H1 (cell line): ENCODE measurements around the gene RNF166. TPM values are rescaled to one million over a fixed set of nuclear protein-coding genes. Genes with fewer than 3 reads are reported as not detected.

Experiments
- CTCF ChIA-PET: fragments of 300-600 bp; sonication (Branson Sonifier 250); formaldehyde crosslinking; loops from one replicate; lab custom pipeline; 2021; ENCODE audit not compliant: partially characterized antibody; lab: Charles Lee
- POLR2A ChIA-PET: fragments of 300-600 bp; sonication (Branson Sonifier 250); formaldehyde crosslinking; loops from one replicate; lab custom pipeline; 2021; ENCODE audit warnings: inconsistent platforms; ENCODE audit not compliant: partially characterized antibody; lab: Charles Lee
- DNase-seq, 2 experiments: peaks; one replicate each; pipeline versions ENCODE4 v3.0.0 to v3.0.0-alpha.2; 2010 to 2022; ENCODE audit warnings: low spot score in 2 of 2, low read depth in 1 of 2, mixed read lengths in 1 of 2
- FAIRE-seq: peaks from 2 replicates; lab custom pipeline; 2011; peaks lifted over from hg19 to GRCh38; lab: Jason Lieb, UNC
- H2AFZ ChIP-seq: 2 replicates; pipeline ENCODE4 v1.8.1; 2012; ENCODE audit warnings: low read length, inconsistent platforms
- H2AK5ac ChIP-seq: 2 replicates; pipeline ENCODE4 v1.6.1; 2013; ENCODE audit warnings: low read depth, low read length
- H2BK120ac ChIP-seq: replicated peaks from 2 replicates; pipeline ENCODE3; 2013; ENCODE audit warnings: low read depth, low read length, inconsistent platforms
- H2BK12ac ChIP-seq: 2 replicates; pipeline ENCODE4 v1.6.1; 2013; ENCODE audit warnings: low read depth, low read length
- H2BK15ac ChIP-seq: 2 replicates; pipeline ENCODE4 v1.6.1; 2013; ENCODE audit warnings: low read length
- H2BK20ac ChIP-seq: 2 replicates; pipeline ENCODE4 v1.6.1; 2013; ENCODE audit warnings: low read length
- H2BK5ac ChIP-seq: 2 replicates; pipeline ENCODE4 v1.6.1; 2013; ENCODE audit warnings: low read depth, low read length
- H3K14ac ChIP-seq: 2 replicates; pipeline ENCODE4 v1.6.1; 2013; ENCODE audit warnings: inconsistent platforms; ENCODE audit not compliant: insufficient read length
- H3K18ac ChIP-seq: 2 replicates; pipeline ENCODE4 v1.6.1; 2013; ENCODE audit warnings: low read length; ENCODE audit errors: extremely low read depth
- H3K23ac ChIP-seq: 2 replicates; pipeline ENCODE4 v1.6.1; 2013; ENCODE audit warnings: inconsistent platforms; ENCODE audit not compliant: insufficient read length
- H3K23me2 ChIP-seq: 2 replicates; pipeline ENCODE4 v1.6.1; 2013; ENCODE audit warnings: low read depth, low read length
- H3K27ac ChIP-seq: 2 replicates; pipeline ENCODE4 v1.6.1; 2011; ENCODE audit warnings: low read depth, low read length, inconsistent platforms
- H3K27me3 ChIP-seq, 4 experiments: replicated peaks in 1 of 4; 1 replicate in 1 of 4; 2 replicates in 3 of 4; pipeline versions ENCODE4 v1.6.1 to v1.8.1; 2011 to 2013; ENCODE audit warnings: low read length in 3 of 4, mild to moderate bottlenecking in 3 of 4, inconsistent platforms in 2 of 4, mixed read lengths in 2 of 4, moderate library complexity in 1 of 4; ENCODE audit not compliant: control insufficient read depth in 3 of 4, insufficient read depth in 3 of 4; ENCODE audit errors: extremely low read depth in 1 of 4
- H3K36me3 ChIP-seq, 4 experiments: 2 replicates each; pipeline versions ENCODE4 v1.6.1 to v1.8.1; 2011 to 2013; ENCODE audit warnings: mild to moderate bottlenecking in 4 of 4, low read length in 3 of 4, moderate library complexity in 2 of 4, control low read depth in 1 of 4, inconsistent platforms in 1 of 4; ENCODE audit not compliant: insufficient read depth in 4 of 4, control insufficient read depth in 2 of 4
- H3K4ac ChIP-seq: replicated peaks from 2 replicates; pipeline ENCODE3; 2013; ENCODE audit warnings: low read length, low read depth, mixed read lengths, inconsistent platforms; ENCODE audit not compliant: insufficient read length
- H3K4me1 ChIP-seq, 4 experiments: replicated peaks in 1 of 4; 1 replicate in 1 of 4; 2 replicates in 3 of 4; pipeline versions ENCODE4 v1.6.1 to v1.8.1; 2011 to 2013; ENCODE audit warnings: low read length in 3 of 4, inconsistent platforms in 2 of 4, mixed read lengths in 1 of 4; ENCODE audit not compliant: insufficient read depth in 4 of 4, control insufficient read depth in 3 of 4
- H3K4me2 ChIP-seq, 2 experiments: 2 replicates each; pipeline versions ENCODE4 v1.6.1 to v1.8.1; 2011 to 2013; ENCODE audit warnings: low read depth in 2 of 2, low read length in 2 of 2, control low read depth in 1 of 2, inconsistent platforms in 1 of 2, mild to moderate bottlenecking in 1 of 2; ENCODE audit not compliant: insufficient read depth in 1 of 2
- H3K4me3 ChIP-seq, 4 experiments: fragments of 200-600, 300-600 bp in 1 of 4; sonication (generic), shearing (Covaris generic), sonication (Bioruptor Twin) in 1 of 4; 2 replicates each; pipeline versions ENCODE4 v1.5.1 to v1.8.1; 2011 to 2016; ENCODE audit warnings: low read length in 4 of 4, low read depth in 3 of 4, control low read depth in 2 of 4, inconsistent platforms in 2 of 4, mild to moderate bottlenecking in 2 of 4, mixed read lengths in 1 of 4, moderate library complexity in 1 of 4; ENCODE audit not compliant: insufficient read depth in 2 of 4; ENCODE audit errors: extremely low read depth in 1 of 4
- H3K56ac ChIP-seq: replicated peaks from 2 replicates; pipeline ENCODE3; 2013; ENCODE audit warnings: low read depth, mild to moderate bottlenecking, mixed read lengths, low read length, inconsistent platforms; ENCODE audit not compliant: insufficient read length
- H3K79me1 ChIP-seq: 2 replicates; pipeline ENCODE4 v1.6.1; 2013; ENCODE audit warnings: low read depth, low read length, control low read depth
- H3K79me2 ChIP-seq, 2 experiments: 2 replicates each; pipeline versions ENCODE4 v1.6.1 to v1.8.1; 2012 to 2013; ENCODE audit warnings: low read length in 2 of 2, mild to moderate bottlenecking in 2 of 2, inconsistent platforms in 1 of 2; ENCODE audit not compliant: insufficient read depth in 2 of 2, control insufficient read depth in 1 of 2
- H3K9ac ChIP-seq, 4 experiments: replicated peaks in 1 of 4; 1 replicate in 1 of 4; 2 replicates in 3 of 4; pipeline versions ENCODE4 v1.6.1 to v1.8.1; 2011 to 2013; ENCODE audit warnings: low read depth in 3 of 4, low read length in 3 of 4, control low read depth in 2 of 4, mild to moderate bottlenecking in 2 of 4, moderate library complexity in 2 of 4, inconsistent platforms in 1 of 4; ENCODE audit errors: extremely low read depth in 1 of 4
- H3K9me3 ChIP-seq, 2 experiments: 2 replicates each; pipeline versions ENCODE4 v1.6.1 to v1.8.1; 2012 to 2013; ENCODE audit warnings: mild to moderate bottlenecking in 2 of 2, moderate library complexity in 2 of 2, control low read depth in 1 of 2, inconsistent platforms in 1 of 2, low read depth in 1 of 2, low read length in 1 of 2, mixed read lengths in 1 of 2; ENCODE audit not compliant: insufficient read depth in 2 of 2
- H4K20me1 ChIP-seq, 2 experiments: replicated peaks in 1 of 2; 2 replicates each; pipeline versions ENCODE3 to v1.8.1; 2011 to 2013; ENCODE audit warnings: inconsistent platforms in 2 of 2, low read length in 2 of 2, mild to moderate bottlenecking in 1 of 2; ENCODE audit not compliant: insufficient read depth in 2 of 2, control insufficient read depth in 1 of 2
- H4K5ac ChIP-seq: 2 replicates; pipeline ENCODE4 v1.6.1; 2013; ENCODE audit warnings: low read length, low read depth, mixed read lengths, inconsistent platforms; ENCODE audit not compliant: insufficient read length
- H4K8ac ChIP-seq: 2 replicates; pipeline ENCODE4 v1.8.0; 2013; ENCODE audit warnings: mild to moderate bottlenecking, moderate library complexity, low read length, inconsistent platforms; ENCODE audit not compliant: insufficient read depth; ENCODE audit errors: extremely low read depth
- H4K91ac ChIP-seq: replicated peaks from 2 replicates; pipeline ENCODE3; 2013; ENCODE audit warnings: low read length, mixed read lengths, inconsistent platforms; ENCODE audit not compliant: insufficient read length
- ATF3 ChIP-seq: IDR thresholded peaks from 2 replicates; pipeline ENCODE4 v1.6.1; 2011; ENCODE audit warnings: low read depth, mild to moderate bottlenecking, low read length; ENCODE audit not compliant: insufficient read depth
- CTBP2 ChIP-seq: IDR thresholded peaks from 2 replicates; pipeline ENCODE4 v1.7.0; 2011; ENCODE audit warnings: borderline replicate concordance, mild to moderate bottlenecking, moderate library complexity, mixed read lengths, low read length; ENCODE audit not compliant: insufficient read depth, insufficient read length
- GTF2F1 ChIP-seq: IDR thresholded peaks from 2 replicates; pipeline ENCODE4 v1.6.1; 2012; ENCODE audit warnings: low read depth, low read length, improper control_type of control experiment, borderline replicate concordance
- JUND ChIP-seq: IDR thresholded peaks from 2 replicates; pipeline ENCODE4 v1.6.1; 2011; ENCODE audit warnings: mild to moderate bottlenecking, improper control_type of control experiment, low read length
- MAX ChIP-seq: IDR thresholded peaks from 2 replicates; pipeline ENCODE4 v1.6.1; 2012; ENCODE audit warnings: inconsistent platforms
- NANOG ChIP-seq: IDR thresholded peaks from 2 replicates; pipeline ENCODE4 v1.6.1; 2011; ENCODE audit warnings: low read length, low read depth, mild to moderate bottlenecking, inconsistent platforms; ENCODE audit not compliant: insufficient read depth, poor library complexity, severe bottlenecking
- POLR2A ChIP-seq, 2 experiments: IDR thresholded peaks; 1 replicate in 1 of 2; 2 replicates in 1 of 2; pipeline ENCODE4 v1.6.1; 2011; ENCODE audit warnings: low read depth in 2 of 2, low read length in 2 of 2, mild to moderate bottlenecking in 2 of 2; ENCODE audit errors: control extremely low read depth in 1 of 2
- POLR2AphosphoS5 ChIP-seq: IDR thresholded peaks from 2 replicates; pipeline ENCODE4 v1.6.1; 2011; ENCODE audit warnings: low read depth, low read length
- RFX5 ChIP-seq: IDR thresholded peaks from 2 replicates; pipeline ENCODE4 v1.6.1; 2011; ENCODE audit warnings: low read depth, low read length, improper control_type of control experiment, borderline replicate concordance
- SIN3A ChIP-seq, 2 experiments: IDR thresholded peaks in 1 of 2; conservative IDR thresholded peaks in 1 of 2; 2 replicates each; pipeline ENCODE4 v1.6.1; 2011 to 2012; ENCODE audit warnings: low read length in 2 of 2, improper control_type of control experiment in 1 of 2, low read depth in 1 of 2, mild to moderate bottlenecking in 1 of 2
- SIX5 ChIP-seq: IDR thresholded peaks from 2 replicates; pipeline ENCODE4 v1.6.1; 2011; ENCODE audit warnings: mild to moderate bottlenecking, low read depth, low read length
- SP1 ChIP-seq: IDR thresholded peaks from 2 replicates; pipeline ENCODE4 v1.6.1; 2011; ENCODE audit warnings: low read depth, low read length
- SRF ChIP-seq: IDR thresholded peaks from 2 replicates; pipeline ENCODE4 v1.6.1; 2011; ENCODE audit warnings: mild to moderate bottlenecking, low read depth, low read length, moderate library complexity
- TAF1 ChIP-seq: IDR thresholded peaks from 2 replicates; pipeline ENCODE4 v1.6.1; 2011; ENCODE audit warnings: mild to moderate bottlenecking, low read depth, low read length
- WGBS, 2 experiments: shearing (Covaris generic) in 1 of 2; methylation state at CpG; one replicate each; pipeline versions ENCODE4 v1.1.6 to v1.1.7; 2013 to 2015; ENCODE audit warnings: low lambda C conversion rate in 2 of 2, mixed read lengths in 2 of 2, inconsistent platforms in 1 of 2, low coverage in 1 of 2, missing lambda C conversion rate in 1 of 2; ENCODE audit not compliant: insufficient replicate concordance in 2 of 2, insufficient coverage in 1 of 2, insufficient read length in 1 of 2; ENCODE audit errors: extremely low coverage in 1 of 2, missing lambda C conversion rate in 1 of 2; 5-methylcytosine and 5-hydroxymethylcytosine counted together
- polyA plus RNA-seq, 7 experiments: library from polyadenylated mRNA; depleted of rRNA in 3 of 7; stranded (reverse) in 5 of 7; unstranded in 2 of 7; fragments of >200 nt in 5 of 7; fragments of 200-250 nt in 2 of 7; gene quantifications; 1 replicate in 5 of 7; 2 replicates in 1 of 7; 4 replicates in 1 of 7; pipeline versions ENCODE4 v1.2.1 to v1.2.3, GENCODE V29; 2011 to 2013; ENCODE audit warnings: missing spikeins in 2 of 7, mixed read lengths in 2 of 7
- total RNA-seq: library from RNA; stranded (reverse); fragmentation: NEBNext Ultra II Directional; extraction: Animal tissue kit (Norgen Biotek cat#: 25700); gene quantifications from 2 replicates; pipeline ENCODE4 v1.2.1, GENCODE V29; 2021

Gene RNF166
- total and polyA plus RNA-seq, 2 of the 8 experiments (the other 6 are each of a cell fraction or from before 2014, with no cell fraction given) = 29.8 to 31.2 TPM

- H2AK5ac ChIP-seq = no peak overlapping the region
- no peak overlapping the region for H3K23ac ChIP-seq
- H3K4me2 ChIP-seq = no peak overlapping the region
- no peak overlapping the region for H4K91ac ChIP-seq
- H3K23me2 ChIP-seq = no peaks in the 10 kb centered on the region
- H4K8ac ChIP-seq = no peak overlapping the region
- peaks cover 0 to 15% of the 10 kb centered on the region in 2 experiments for H4K20me1 ChIP-seq
- H3K4me3 ChIP-seq = no peak overlapping the region
- POLR2A ChIA-PET = interaction anchor here (0.9 to 1.4 kb wide), 2 partner anchors 10 to 14 kb away, joined by 3 to 6 read pairs; no protein-coding TSS in a partner anchor
- H3K79me2 ChIP-seq = no peaks in the 10 kb centered on the region
- CTCF ChIA-PET = interaction anchor here (1.3 to 4.5 kb wide), 4 partner anchors 16 to 48 kb away, joined by 3 to 24 read pairs (median 6); no protein-coding TSS in a partner anchor
- no peak overlapping the region for H3K27ac ChIP-seq
- no peaks in the 10 kb centered on the region for H3K27me3 ChIP-seq
- no peaks in the 10 kb centered on the region for H3K4me1 ChIP-seq
- DNase-seq (no peak), FAIRE-seq (no peak)
- H3K4ac ChIP-seq = no peak overlapping the region
- no peak overlapping the region for H3K18ac ChIP-seq
- no peaks in the 10 kb centered on the region for H3K9me3 ChIP-seq
- H3K14ac ChIP-seq = no peak overlapping the region
- H4K5ac ChIP-seq = no peak overlapping the region
- H2BK20ac ChIP-seq = no peak overlapping the region
- no peak overlapping the region for H2AFZ ChIP-seq
- H3K79me1 ChIP-seq = no peaks in the 10 kb centered on the region
- peaks cover 2 to 31% (median 14%) of the 10 kb centered on the region in 4 experiments; a peak in 6 of 8 replicates for H3K36me3 ChIP-seq
- 99% methylated on average over 17 of the region's 17 CpGs; no CpG with 5 or more reads in 1 of the 2 experiments for WGBS, 2 experiments
- H2BK12ac ChIP-seq = no peak overlapping the region
- H2BK15ac ChIP-seq = no peak overlapping the region
- no peak overlapping the region for H2BK5ac ChIP-seq
- no peak overlapping the region for H3K56ac ChIP-seq
- no peak overlapping the region for H2BK120ac ChIP-seq
- no peak overlapping the region for H3K9ac ChIP-seq
- TF ChIP-seq SP1 (no peak), ATF3 (no peak), MAX (no peak), TAF1 (no peak), JUND (no peak), SRF (no peak), RFX5 (no peak), NANOG (no peak), CTBP2 (no peak), POLR2A (IDR thresholded peaks at IDR 0.05; ENCODE audit: control extremely low read depth in 1 of 2, low read depth in 2 of 2, low read length in 2 of 2) (no peak), GTF2F1 (no peak), SIX5 (no peak), SIN3A (conservative IDR thresholded peaks at IDR 0.05 in 1 of 2, IDR thresholded peaks at IDR 0.05 in 1 of 2; ENCODE audit: low read depth in 1 of 2, low read length in 2 of 2) (no peak), POLR2AphosphoS5 (no peak)
These were observed 15.0 kb upstream of the RNF166 start for GRCh38 chr16:88721236-88721635.
